ENCODE results near the gene CD2.
A peak's percentile ranks its signal among the peaks of the same experiment; 100 is the strongest.

CD2 gene

DNA sequence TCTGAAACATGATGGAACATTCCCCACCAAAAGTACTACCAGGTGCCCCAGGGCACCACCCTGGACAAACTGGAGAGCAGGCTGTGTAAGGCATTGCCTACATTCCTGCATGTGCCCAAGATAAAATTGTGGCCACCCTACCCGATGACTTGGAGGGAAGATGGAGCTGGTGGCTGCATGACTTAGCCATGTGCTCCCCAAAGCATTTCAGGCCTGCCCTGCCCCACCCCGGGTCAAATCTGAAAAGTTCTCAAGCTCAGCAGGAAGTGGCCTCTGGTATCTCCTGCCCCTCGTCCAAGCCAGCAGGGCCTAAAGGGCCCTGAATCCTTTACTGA, 8.5 kb downstream of the CD2 start:
- peak; percentile 55 for DNase-seq

- peak; percentile 81 for DNase-seq
Measured at GRCh38 chr1:116763116-116763786, 9.0 kb downstream of the CD2 start.

- peak; percentile 85 for DNase-seq
Measured at GRCh38 chr1:116763787-116764465, 9.7 kb downstream of the CD2 start.

GRCh38 chr1:116764466-116764898, 10.3 kb downstream of the CD2 start:
- peak; percentile 82 for DNase-seq

DNA sequence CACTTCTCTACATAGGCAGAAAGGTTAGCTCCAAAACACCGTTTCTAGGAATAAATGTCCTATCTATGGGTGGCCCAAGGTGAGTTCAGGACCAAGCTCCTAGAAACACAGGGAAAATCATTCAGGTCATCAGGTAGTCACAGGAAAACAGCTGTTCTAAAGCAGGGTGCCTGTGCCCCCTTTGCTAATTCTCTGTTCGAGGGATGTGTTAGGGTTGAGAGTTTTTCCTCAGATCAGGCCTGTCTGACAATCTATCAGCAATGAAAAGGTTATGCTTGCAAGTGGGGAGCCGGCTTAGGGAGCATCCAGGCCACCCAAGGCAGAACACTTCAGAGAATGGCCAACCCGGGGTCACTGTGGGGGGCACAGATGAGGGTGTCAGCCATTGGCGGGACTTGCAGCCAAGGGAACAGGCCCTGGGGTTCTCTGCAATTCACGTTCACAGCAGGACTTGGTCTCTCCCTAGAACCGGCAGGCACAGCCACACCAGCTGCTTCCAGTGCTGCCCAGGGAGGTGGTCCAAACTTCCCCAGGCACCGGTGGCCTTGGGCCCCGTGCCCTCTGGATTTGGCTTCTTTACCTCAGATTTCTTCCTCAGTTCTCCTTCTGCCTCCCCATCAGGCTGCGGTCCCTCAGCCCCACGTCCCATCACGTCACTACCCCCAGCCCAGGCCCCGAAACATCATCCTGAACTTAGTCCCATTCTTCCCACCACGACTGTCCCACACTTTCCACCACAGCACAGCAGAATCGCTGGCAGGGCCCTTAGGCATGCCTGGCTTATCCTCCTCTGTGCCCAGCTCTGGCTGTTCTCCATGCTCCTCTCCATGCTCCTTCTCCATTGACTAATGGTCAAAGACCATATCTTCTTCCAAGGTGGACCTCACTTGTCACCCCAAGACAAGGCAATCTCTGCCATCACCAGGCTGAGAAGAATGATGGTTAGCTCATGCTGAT, 11.0 kb downstream of the CD2 start:
- DNase-seq = no peak

DNA sequence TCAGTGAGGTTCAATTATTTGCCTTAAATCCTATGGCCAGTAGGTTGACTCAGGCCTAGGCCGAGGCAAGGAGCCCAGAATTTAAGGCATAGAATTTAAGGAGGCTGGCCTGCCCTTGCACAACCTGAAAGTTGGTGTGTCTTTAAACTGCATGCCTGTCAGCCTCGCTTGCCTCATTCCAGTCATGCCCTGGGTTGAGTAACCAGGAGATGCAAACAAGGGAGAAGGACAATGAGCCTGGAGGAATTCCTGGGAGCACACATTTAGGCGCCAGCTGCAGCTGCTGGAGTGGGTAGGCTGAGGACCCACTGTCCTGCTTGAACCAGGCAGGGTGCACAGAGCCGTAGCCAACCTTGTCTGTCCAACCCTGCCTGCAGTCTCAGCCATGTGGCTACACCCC, 11.7 kb downstream of the CD2 start:
- DNase-seq = peak; percentile 39

GRCh38 chr1:116766616-116767469, 12.6 kb downstream of the CD2 start:
- peak; percentile 63 for DNase-seq

DNA sequence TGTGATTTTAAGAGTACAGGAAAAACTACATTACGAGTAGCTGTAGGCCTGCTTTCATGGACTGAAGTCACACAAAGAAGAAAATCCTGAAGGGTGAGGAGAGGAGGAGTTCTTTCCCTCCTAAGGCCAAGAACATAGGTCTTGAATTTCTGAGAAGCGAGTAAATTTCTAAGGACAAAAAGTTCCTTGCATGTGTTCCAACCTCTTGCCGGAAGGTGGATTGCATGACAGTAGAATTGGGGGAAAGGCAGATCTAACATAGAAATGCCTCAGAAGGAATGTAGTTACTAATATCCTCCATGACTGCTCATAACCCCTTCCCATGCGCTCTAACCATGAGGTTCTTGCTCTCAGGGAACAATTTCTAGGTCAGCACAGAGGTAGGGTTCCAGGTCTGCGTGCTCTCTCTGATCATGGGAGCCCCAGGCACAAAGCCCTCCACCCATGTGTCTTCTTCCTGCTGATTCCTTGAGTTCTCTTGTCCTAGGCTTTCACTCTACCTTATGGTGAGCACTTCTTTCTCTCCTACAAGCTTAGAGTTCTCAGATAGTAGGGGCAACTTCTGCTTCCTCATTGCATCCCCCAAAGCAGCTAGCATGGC, 13.7 kb downstream of the CD2 start:
- DNase-seq = no peak

DNA sequence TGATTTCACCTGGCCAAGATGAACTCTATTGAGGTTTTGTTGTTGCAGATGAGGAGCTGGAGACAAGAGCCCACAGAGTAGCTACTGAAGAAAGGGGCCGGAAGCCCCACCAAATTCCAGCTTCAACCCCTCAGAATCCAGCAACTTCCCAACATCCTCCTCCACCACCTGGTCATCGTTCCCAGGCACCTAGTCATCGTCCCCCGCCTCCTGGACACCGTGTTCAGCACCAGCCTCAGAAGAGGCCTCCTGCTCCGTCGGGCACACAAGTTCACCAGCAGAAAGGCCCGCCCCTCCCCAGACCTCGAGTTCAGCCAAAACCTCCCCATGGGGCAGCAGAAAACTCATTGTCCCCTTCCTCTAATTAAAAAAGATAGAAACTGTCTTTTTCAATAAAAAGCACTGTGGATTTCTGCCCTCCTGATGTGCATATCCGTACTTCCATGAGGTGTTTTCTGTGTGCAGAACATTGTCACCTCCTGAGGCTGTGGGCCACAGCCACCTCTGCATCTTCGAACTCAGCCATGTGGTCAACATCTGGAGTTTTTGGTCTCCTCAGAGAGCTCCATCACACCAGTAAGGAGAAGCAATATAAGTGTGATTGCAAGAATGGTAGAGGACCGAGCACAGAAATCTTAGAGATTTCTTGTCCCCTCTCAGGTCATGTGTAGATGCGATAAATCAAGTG, 14.3 kb downstream of the CD2 start:
- no peak for DNase-seq

DNA sequence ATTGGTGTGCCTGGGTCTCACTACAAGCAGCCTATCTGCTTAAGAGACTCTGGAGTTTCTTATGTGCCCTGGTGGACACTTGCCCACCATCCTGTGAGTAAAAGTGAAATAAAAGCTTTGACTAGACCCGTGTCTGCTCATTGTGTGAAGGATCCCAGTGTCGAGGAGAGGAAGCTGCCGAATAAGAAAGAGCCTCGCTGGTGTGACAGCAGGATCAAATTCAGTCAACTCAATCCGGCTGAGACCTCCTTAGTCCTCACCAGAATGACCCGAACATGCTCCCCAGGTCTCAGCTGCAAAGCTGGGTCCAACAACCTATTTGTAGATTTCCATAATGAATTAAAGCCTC, 14.8 kb downstream of the CD2 start:
- peak; percentile 59 for DNase-seq

DNA sequence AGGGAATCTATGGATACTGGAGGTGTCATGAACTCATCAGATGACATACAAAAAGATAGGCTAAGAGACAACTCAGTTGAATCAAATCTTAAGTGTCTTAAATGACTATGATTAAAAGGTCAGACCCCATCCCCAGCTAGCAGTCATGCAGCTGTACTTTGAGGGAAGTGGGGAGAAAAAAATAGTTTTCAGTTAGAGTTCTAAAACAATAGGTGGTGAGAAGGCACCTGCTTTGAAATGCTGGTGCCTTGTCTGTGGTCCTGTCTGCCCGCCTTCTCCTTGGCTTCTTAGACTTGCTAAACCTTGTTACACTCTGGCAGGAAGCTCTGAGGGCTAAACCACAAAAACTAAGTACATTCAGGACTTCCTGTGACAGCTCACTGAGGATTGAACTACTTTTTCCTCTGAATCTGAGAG, 15.3 kb downstream of the CD2 start:
- DNase-seq = peak; percentile 78

GRCh38 chr1:116769994-116770393, 15.8 kb downstream of the CD2 start:
- no peak for DNase-seq

GRCh38 chr1:116770625-116771024, 16.4 kb downstream of the CD2 start:
- DNase-seq = no peak

- no peak for DNase-seq
Measured at GRCh38 chr1:116771997-116772647, 17.9 kb downstream of the CD2 start.

- DNase-seq = peak; percentile 40
Measured at GRCh38 chr1:116772648-116773045, 18.4 kb downstream of the CD2 start.

DNA sequence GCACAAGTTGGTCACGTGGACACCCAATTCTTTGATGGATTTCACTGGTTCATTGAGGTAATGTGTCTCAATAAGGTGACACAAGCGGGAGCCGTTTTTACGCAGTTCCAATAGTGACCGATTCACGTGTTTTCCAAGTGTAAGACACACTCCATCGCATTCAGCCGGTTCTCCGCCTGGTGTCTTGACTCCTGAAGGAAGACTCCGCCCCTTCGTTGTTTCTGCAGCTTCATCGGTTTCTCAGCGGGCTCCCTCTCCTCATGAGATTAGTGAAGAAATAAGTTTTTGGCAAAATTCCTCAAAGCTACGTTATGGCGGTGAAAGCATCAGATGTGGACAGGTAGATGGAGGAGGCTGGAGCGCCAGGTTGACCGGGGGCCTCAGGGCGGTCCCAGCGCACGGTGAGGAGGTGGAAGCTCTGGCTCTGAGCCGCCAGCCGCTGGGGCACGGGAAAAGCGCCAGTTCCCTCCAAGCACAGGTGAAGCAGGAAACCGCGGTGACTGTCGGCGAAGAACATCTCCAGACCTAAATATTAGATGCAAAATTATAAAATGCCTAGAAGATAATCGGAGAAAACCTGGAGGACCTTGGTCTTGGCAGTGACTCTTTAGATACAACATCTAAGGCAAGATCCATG, 21.0 kb downstream of the CD2 start:
- no peak for DNase-seq

- no peak for DNase-seq
Measured at GRCh38 chr1:116777831-116778830, 23.9 kb downstream of the CD2 start.

DNA sequence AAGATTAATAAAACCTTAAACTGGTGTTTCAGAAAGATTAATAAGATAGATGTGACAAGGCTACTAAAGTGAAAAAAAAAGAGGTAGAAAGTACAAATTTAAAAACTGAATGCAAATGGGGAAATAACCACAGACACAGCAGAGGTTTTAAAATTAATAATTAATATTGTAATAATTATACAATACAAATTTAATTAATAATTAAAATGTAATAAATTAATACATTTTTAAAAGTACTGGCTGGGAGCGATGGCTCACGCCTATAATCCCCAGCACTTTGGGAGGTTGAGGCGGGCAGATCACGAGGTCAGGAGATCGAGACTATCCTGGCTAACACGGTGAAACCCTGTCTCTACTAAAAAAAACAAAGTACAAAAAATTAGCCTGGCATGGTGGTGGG, 26.8 kb downstream of the CD2 start:
- no peak for DNase-seq

- DNase-seq = no peak
Measured at GRCh38 chr1:116785006-116785405, 30.8 kb downstream of the CD2 start.

Measured in activated CD4-positive, alpha-beta T cell treated with anti-CD3 and anti-CD28 coated beads for 48 hours (primary cell).